ENCODE results near the gene SETD5.

DNA sequence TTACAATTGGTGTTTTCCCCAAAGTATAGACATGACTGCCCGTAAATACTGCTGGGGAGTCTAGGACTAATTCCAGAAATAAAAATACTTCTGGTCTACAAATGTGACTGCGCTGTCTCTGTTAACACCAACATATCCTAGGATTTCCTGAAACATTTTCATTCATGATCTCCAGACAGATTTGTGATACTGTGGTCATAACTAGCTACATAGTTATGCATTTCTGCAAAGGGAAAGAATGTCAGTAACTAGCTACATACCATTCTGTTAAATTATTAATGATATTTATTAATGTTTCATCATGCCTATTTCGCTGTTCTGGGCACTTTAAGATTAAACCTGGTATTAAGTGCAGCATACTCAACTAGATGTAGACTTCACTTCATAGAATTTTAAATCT lies 33.3 kb downstream of the SETD5 start:
- no peak for TF ChIP-seq CEBPB (IDR thresholded peaks at IDR 0.05; ENCODE audit: low read depth, low read length)
- TF ChIP-seq CTCF (conservative IDR thresholded peaks at IDR 0.05; ENCODE audit: low read depth, low read length): no peak
- no peak for TF ChIP-seq NFE2L2 (IDR thresholded peaks at IDR 0.05; ENCODE audit: low read depth, low read length)
- TF ChIP-seq POLR2A (IDR thresholded peaks at IDR 0.05; ENCODE audit: low read depth, low read length): no peak
- no peak for TF ChIP-seq CHD1 (IDR thresholded peaks at IDR 0.05; ENCODE audit: low read depth, low read length)
- no peak for TF ChIP-seq RCOR1 (IDR thresholded peaks at IDR 0.05; ENCODE audit: insufficient replicate concordance, low read length)
- TF ChIP-seq RAD21 (IDR thresholded peaks at IDR 0.05; ENCODE audit: low read length): no peak
- TF ChIP-seq MAFK (IDR thresholded peaks at IDR 0.05; ENCODE audit: low read depth, low read length): no peak
- no peak for TF ChIP-seq RFX5 (IDR thresholded peaks at IDR 0.05; ENCODE audit: low read depth, low read length)
- no peak for TF ChIP-seq MAZ (IDR thresholded peaks at IDR 0.05; ENCODE audit: borderline replicate concordance, low read depth, low read length)
- TF ChIP-seq, protein P1, sequence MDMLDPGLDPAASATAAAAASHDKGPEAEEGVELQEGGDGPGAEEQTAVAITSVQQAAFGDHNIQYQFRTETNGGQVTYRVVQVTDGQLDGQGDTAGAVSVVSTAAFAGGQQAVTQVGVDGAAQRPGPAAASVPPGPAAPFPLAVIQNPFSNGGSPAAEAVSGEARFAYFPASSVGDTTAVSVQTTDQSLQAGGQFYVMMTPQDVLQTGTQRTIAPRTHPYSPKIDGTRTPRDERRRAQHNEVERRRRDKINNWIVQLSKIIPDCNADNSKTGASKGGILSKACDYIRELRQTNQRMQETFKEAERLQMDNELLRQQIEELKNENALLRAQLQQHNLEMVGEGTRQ (IDR thresholded peaks at IDR 0.05; ENCODE audit: low read depth, low read length): no peak
- TF ChIP-seq SMC3 (IDR thresholded peaks at IDR 0.05; ENCODE audit: low read depth, low read length): no peak
- no peak for TF ChIP-seq ELK1 (IDR thresholded peaks at IDR 0.05; ENCODE audit: borderline replicate concordance, low read depth, low read length)
- no peak for TF ChIP-seq MXI1 (IDR thresholded peaks at IDR 0.05; ENCODE audit: borderline replicate concordance, low read depth, low read length)

Measured in IMR-90 (cell line).